T-helper 1 cell (primary cell): Measurements from ENCODE around the gene PTPRN2.
"Not testable (repeated sequence)": the region's sequence is repeated elsewhere in the genome, so short reads cannot be mapped to it uniquely, and the experiment has no call there.

Source experiments
- DNase-seq, 5 donors: peaks; one replicate each; pipeline ENCODE4 v3.0.0-alpha.2; 2012 to 2020

PTPRN2 gene

DNA sequence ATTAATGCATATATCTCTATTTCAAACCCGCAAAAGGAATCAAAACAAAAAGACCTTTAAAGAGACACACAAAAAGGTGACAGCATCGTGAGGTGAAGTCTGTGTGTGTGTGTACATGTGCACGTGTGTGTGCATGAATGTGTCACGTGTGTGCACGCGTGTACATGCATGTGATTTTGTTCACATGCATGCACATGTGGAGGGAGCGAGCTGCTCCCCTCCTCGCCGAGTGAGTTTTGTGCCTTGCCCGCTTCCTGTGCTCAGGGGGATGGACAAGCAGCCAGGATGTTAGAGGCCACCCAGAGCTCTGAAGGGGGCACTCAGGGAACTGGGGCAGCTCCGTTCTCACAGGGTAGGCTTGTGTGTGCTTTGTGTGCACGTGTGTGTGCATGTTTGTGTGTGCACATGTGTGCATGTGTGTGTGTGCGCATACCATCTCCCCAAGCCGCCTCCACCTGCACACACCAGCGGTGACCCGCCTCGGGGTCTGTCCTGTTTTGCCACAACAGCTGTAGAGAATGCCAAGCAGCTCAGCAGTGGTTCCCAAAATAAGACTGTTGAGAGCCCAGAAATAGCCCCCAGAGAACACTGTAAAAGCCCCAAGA is 191.2 kb downstream of the PTPRN2 start:
- no peak for DNase-seq

DNA sequence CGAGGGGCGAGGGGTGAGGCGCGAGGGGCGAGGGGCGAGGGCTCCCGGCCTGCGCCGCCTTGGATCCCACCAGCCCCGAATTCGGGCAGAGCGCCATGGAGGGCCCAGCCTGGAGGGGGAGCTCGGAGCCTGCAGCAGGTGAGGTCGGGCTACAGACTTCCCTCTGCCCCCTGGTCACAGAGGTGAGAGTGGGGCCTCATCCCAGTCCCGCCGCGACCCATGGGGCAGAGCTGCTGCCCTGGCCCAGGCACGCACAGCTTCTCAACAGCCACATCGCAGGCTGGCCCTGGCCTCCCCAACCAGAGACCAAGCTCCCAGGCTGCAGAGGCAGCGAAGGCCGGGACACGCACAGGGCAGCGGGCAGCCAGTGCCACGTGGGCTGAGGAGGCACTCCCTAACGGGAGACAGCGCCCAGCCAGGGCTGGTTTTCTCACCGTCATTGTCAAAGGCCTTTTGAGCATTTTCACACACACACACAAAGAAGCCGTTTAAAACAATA is 191.8 kb downstream of the PTPRN2 start:
- DNase-seq = no peak

DNA sequence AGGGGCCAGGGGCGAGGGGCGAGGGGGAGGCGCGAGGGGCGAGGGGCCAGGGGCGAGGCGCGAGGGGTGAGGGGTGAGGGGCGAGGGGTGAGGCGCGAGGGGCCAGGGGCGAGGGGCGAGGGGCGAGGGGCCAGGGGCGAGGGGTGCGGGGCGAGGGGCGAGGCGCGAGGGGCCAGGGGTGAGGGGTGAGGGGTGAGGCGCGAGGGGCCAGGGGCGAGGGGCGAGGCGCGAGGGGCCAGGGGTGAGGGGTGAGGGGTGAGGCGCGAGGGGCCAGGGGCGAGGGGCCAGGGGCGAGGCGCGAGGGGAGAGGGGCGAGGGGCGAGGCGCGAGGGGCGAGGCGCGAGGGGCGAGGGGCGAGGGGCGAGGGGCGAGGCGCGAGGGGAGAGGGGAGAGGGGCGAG is 192.3 kb downstream of the PTPRN2 start:
- no peak for DNase-seq

DNA sequence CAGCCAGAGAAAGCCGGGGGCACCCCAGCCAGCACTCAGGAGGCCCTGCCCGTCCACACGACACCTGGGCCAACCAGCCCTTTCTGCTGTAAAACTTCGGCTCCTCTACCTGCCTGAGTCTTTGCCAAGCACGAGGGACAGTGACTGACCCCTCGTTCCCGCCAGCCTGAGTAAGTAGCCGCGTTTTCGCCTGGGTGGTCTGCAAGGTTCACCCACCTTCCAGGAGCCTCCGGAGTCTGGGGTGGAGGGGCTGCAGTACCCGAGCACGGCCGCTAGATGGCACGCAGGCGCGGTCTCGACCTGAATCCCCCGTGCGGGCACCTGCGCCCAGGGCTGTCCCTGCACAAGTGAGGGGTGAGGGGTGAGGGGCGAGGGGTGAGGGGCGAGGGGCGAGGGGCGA is 192.7 kb downstream of the PTPRN2 start:
- peak in 1 of 5 donors; percentile 20 for DNase-seq

DNA sequence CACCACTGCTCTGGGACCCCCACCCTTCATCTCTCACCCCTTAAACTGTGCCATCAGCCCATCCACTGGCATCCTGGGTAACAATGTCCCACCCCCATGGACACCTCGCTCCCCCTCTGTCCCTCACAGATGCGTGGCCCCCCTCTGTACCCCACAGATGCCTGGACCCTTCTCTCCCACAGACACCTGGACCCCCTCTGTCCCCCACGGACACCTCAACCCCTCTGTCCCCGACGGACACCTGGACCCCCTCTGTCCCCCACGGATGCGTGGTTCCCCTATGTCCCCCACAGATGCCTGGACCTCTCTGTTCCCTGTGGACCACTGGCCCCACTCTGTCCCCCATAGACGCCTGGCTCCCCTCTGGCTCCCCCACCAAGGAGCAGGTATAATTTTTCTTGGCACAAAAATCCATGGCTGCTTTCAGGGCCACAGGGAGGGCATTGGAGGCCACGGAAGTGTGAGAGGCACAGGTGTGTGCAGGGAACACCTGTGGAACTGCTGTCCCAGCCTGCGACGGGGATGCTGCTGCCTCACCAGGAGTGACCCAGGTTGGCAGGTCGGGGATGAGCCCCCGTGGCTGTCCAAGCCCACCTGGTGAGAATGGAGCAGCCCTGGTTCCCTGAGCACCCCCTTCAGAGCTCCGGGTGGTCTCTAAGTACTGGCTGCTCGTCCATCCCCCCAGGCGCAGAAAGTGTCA is 193.5 kb downstream of the PTPRN2 start:
- DNase-seq = no peak

DNA sequence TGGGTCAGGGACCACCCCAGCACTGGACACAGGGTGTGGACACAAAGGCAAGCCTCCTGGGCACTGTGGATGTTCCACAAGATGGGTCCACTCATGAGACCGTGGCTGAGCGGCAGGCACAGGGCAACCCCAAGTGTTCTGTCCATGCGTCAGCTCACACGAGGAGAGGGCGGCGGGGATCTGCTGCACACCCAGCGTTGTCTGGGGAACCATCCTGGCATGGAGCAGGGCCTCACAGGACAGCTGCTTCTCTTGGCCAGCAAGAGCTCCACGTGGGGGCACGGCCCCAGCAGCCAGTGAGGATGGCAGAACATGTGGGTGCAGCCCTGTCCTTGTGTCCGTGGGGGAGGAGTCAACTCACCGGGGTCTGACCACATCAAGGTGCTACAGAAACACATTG is 195.4 kb downstream of the PTPRN2 start:
- no peak for DNase-seq

DNA sequence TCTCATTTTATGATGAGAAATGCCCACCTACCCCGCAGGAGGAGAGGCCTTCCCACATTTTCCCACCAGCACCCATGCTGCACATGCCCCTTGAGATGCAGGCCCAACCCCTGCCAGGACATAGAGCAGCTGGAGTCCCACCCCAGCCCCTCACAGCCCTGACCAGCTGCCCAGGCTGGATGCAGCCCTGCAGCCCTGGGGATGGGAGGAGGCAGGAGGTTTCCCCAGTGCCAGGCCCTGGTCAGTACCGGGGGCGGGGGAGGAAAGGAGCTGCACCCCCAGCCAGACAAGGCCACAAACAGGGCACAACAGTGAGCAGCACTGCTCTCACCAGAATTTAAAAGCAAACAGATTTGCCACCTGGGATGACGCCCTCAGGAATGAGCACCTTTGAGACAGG is 196.1 kb downstream of the PTPRN2 start:
- DNase-seq = no peak

DNA sequence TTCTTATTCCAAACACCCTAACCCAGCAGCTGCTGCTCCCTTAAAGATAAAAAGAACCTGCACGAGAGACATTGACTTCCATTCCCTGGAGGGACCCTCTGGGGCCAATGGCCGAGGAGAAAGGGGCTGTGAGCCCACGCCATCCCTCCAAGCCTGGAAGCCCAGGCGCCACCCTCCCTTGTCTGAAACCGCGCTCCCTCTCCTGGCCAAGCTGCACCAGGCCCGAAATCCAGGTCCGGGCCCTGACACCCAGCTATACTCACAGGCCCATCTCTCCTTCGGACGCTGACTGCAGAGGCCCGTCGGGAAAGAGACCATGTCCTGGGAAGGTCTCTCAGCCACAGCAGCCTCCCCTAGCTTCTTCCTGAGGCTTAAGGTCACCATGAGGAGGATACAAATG is 196.5 kb downstream of the PTPRN2 start:
- DNase-seq = no peak

DNA sequence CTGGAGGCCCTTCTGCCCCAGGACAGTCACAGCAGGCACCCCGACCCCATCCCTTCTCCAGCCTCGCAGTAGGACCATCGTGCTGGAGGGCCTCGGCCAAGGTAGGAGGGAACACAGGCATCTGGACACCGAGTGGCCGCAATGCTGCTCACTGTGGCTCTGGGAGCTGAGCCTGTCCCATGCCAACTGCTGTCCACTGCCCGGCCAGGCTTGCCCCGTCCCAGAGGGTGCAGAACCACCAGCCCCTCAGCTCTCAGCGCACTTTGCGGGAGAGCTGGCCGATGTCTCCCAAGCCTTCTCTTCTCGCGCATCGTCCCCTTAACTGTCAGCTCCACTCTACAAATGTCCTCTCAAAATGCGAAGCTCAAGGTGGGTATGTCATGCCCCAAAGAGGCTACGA is 197.2 kb downstream of the PTPRN2 start:
- no peak for DNase-seq

DNA sequence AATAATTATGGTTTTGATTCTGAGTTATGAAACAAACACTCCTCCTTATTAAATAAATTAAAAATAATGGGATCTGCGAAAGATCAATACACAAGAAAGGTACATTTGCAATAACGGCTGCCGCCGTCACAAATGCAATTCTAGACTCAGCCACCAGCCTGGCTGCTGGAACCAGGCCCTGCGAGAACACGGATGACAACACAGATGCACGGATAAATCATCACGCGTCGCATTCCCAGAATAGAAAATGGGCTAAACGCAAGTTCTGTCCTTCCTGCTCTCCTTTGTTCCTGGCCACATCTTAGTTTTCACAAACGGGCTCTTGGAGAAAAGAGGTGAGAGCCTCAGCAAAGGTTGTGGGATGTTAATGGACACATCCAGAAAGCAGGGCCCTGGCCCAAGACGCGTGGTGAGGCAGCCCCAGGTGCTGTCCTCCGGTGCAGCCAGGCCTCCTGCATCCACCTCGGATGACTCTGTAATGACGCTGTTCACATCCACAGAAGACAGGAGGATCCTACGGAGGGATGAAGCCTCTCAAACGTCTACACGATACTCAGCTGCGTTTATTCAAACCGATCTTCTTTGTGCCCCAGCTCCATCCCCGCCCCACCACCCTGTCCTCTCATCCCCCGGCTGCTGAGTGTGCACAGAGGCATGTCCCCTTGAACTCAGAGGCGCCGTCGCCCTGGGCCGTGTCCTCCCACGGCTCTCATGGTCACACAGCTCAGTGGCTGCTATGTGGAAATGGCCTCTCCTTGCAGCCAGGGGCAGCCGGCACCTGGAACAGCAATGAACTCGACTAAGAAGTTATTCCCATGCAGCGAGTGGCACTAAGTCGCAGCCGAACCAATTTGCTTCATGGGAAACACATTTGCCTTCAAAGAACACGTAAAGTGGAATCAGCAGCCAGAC is 197.9 kb downstream of the PTPRN2 start:
- DNase-seq = no peak

DNA sequence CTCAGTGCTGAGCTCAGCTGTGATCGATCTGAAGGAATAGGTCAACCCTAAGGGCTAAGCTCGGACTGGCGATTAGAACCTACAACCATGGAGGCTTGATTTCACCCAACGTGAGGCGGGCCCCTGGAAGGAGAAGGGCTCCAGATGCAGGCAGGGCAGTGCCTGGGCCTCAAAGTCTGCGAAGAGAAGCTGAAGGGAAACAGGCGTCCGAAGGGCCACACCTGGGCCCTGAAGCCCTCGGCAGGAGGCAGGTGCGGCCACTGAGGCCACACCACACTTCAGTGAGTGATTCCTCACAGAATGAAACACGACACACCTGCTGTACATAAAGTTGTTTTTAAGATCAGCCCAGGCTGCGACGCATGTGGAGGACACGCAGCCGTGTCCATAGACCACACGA is 198.7 kb downstream of the PTPRN2 start:
- no peak for DNase-seq

DNA sequence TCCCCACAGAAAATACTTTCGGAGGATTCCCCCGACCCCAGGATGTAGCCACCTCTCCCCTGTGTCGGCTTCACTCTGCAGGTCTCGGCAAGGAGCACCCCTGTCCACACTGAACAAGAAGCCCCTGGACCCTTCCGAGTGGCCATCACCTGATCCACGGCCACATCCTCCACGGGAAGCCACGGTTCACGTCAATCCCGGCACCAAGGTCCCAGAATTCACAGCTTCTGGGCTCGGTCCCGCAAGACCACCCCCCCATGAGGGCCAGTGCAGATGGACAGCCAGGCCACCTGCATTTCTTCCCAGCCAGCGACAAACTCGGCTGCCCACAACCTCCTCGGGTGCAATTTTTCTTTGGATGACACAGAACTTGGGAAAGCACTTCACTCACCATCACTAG is 199.6 kb downstream of the PTPRN2 start:
- DNase-seq = no peak

DNA sequence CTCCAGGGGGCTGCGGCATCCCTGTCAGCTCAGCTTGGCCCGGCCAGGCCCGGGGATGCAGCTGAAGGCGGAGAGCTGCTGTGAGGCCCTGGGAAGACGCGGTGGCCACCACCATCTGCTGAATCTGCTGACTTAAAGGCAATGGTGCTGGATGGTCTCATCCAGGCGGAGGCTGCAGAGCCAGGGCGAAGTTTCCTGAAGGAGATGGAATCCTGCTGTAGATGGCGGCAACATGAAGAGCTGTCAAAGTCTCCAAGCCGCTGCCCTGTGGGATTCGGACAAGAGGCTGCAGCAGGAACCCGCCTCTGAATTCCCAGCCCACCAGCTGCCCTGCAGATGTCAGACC is 200.1 kb downstream of the PTPRN2 start:
- DNase-seq = no peak

DNA sequence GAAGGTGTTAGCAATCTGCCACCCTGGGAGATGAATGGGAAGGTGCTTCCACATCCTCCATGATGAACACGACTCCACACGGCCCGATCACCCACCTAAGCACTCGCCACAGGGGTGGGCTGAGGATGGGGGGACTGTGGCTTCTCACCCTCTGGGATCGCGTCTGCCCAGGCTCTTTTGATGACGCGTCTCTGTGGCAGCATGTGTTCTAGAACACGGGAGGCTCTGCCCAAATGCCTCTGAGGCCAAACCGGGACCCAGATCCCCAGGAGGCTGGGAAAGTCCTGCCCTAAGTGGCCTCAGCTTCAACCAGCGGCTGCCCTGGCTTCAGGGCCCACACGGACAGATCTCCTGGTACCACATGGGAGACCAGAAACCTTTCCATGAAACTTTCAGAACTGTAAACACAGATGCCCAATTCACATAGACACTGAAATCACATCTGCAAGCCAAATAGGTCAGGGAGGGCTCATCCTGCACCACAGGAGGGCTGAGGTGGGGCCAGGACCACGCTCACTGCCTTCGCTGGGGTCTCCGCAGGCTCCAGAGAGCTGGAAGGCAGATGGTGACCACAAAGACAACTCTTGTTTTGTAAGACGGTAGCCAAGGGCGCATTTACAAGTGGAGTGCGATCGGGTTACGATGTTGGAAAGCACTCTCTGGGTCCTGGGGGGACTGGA is 200.6 kb downstream of the PTPRN2 start:
- DNase-seq = no peak

DNA sequence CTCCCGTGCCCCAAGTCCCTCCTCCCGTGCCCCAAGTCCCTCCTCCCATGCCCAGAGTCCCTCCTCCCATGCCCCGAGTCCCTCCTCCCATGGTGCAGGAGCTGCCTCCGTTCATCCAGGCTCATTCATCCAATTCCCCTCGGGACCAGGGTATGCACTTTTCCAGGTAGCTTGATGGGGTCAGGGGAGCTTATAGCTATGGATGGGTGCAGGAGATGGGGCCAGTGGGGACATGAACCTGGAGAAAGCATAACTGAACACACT is 201.3 kb downstream of the PTPRN2 start:
- DNase-seq = no peak

DNA sequence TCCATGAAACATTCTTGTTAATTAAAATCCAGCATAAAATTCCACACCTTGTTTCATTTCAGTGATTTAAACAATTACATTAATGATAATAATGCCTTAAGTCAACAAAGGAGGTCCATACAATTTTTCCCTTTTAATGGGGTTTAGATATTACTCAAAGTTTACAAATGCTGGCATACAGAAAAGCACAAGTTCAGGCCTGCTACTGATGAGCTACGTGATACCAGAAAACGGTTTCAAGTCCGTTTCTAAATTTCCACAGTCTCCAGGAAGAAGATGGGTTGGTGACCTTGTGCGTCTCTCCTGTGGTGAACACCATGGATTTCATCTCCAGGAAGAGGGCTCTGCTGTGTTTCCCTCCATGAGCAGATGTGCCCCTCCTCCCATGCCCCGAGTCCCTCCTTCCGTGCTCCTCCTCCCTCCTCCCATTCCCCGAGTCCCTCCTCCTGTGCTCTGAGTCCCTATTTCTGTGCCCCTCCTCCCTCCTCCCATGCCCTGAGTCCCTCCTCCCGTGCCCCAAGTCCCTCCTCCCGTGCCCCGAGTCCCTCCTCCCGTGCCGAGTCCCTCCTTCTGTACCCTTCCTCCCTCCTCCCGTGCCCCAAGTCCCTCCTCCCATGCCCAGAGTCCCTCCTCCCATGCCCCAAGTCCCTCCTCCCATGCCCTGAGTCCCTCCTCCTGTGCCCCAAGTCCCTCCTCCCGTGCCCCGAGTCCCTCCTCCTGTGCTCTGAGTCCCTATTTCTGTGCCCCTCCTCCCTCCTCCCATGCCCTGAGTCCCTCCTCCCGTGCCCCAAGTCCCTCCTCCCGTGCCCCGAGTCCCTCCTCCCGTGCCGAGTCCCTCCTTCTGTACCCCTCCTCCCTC is 201.9 kb downstream of the PTPRN2 start:
- not testable (repeated sequence) for DNase-seq

DNA sequence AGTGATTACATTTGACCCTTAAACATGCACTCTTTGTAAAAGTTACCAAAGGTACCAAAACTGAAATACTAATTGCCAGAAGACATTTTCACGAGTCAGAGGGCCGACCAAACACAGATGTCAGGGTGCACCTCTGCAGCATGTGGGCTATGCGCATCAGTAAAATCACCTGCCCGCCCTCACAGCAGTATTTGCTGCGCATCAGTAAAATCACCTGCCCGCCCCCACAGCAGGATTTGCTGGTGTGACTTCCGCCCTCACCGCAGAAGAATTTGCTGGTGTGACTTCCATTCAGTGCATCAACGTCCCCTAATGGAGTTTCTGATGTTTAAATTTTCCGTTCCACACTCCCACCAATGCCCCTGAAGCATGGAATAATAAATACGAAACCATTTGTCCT is 202.9 kb downstream of the PTPRN2 start:
- DNase-seq = no peak

DNA sequence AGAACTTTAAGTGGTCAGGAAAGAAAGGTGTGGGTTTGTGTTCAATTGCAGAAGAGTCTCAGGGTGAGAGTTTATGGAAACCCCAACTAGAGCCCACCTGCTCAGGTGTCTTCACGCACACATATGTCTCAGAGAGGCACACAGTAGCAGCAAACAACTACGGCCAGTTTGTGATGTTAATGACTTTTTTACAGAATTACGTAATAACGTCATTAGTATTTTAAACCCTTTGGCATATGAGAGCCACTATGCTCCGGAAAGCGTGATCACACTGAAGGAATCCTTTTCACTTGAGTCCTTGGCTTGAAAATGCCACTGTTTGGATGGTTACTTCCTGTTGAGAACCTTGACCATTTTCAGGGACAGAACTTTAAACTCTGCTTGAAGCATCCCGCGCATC is 204.0 kb downstream of the PTPRN2 start:
- DNase-seq = no peak

DNA sequence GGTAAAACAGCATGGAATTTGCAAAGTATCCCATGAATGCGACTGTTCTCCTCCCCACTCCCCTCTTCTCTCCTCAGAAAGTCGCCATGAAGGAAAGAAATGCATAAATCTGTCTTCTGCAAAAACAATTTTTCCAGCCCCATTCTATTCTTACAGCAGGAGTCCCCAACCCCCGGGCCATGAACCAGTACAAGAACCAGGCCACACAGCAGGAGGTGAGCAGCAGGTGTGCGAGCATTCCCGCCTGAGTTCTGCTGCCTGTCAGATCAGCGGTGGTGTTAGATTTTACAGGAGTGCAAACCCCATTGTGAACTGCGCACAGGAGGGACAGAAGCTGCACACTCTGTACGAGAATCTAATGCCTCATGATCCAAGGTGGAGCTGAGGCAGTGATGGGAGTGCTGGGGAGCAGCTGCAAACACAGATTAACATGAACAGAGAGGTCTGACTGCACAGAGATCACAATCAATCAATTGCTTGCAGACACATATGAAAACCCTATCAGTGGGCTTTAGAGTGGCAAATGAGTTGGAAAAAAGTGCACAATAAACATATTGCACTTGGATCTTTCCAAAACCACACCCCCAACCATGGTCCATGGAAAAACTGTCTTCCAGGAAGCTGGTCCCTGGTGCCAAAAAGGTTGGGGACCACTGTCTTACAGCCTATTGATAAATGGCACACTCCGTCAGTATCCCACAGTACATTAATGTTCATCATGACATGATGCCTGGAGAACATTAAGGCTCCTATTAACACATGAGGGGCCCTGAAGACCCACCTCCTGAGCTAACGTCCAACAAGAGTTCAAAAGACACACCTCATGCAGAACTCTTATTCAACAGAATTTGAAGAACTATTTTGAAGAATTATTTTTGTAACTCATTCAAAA is 205.0 kb downstream of the PTPRN2 start:
- DNase-seq = no peak

DNA sequence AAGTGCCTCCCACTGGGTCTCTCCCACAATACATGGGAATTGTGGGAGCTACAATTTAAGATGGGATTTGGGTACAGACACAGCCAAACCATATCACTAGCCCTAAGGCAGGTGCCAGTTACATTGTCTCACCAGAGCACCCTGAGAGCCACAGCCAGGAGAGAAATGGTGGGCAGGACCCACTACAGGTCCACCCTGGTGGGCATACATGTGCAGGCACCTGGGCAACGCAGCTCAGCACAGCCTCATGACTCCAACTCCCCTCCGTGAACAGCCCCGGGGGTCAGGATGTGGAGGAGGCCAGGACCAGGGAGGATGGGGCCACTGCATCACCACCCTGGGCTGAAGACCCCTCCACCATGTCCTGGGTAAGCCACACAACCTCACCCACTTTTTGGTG is 205.7 kb downstream of the PTPRN2 start:
- no peak for DNase-seq

DNA sequence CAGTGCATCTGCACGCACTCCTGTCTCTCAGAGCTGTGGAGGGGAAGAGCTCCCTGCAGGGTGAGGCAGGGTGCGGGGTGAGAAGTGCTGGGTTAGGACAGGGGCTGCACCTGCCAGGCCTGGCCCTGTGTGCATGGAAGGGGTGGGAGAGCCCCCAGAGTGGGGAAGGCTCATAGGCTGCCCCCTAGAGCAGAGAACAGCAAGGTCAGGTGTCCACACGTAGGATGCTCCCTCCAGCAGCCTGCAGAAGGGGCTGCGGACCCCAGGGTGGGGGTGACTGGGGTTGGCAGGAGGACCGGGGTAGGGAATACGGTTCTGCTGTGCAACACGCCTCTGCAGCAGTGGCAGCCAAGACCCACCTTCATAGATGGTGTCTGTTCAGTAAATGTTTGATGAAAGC is 208.6 kb downstream of the PTPRN2 start:
- no peak for DNase-seq
